Spleen (tissue), 7 donors: ENCODE results near the gene PCARE.

Experiments
- CTCF ChIP-seq, 11 experiments: fragments of 200-600 bp in 7 of 11; fragments of 450-650 bp in 4 of 11; sonication (generic) in 4 of 11; IDR thresholded peaks in 8 of 11; conservative IDR thresholded peaks in 3 of 11; 1 replicate in 7 of 11; 2 replicates in 4 of 11; pipeline versions ENCODE4 v1.4.0 to v1.8.0; 2016 to 2021; ENCODE audit warnings: antibody characterized with exemption in 11 of 11, inconsistent platforms in 4 of 11, mild to moderate bottlenecking in 1 of 11
- POLR2AphosphoS5 ChIP-seq, 3 donors: sonication (generic); formaldehyde crosslinking; IDR thresholded peaks; one replicate each; pipeline ENCODE4 v1.5.1; 2017; ENCODE audit warnings: antibody characterized with exemption in 3 of 3
- donor health status: DM: no; HTN: no; CAD: no; lungs with moderate emphysema.
- donor health status: DM: no; HTN: no; CAD: no.
- donor health status: DM: no; HTN: no; CAD: no.

- TF ChIP-seq CTCF (IDR thresholded peaks at IDR 0.05 in 8 of 11, conservative IDR thresholded peaks at IDR 0.05 in 3 of 11) (no peak), POLR2AphosphoS5 (IDR thresholded peaks at IDR 0.05) (no peak)
Measured at GRCh38 chr2:29063646-29064345, 10.5 kb downstream of the PCARE start.
